Stimulated activated naive CD4-positive, alpha-beta T cell treated with Interleukin-2 at 50 U/mL for 16 hours (primary cell): ENCODE data around the gene DPPA2.
"Not testable (repeated sequence)": the region's sequence is repeated elsewhere in the genome, so short reads cannot be mapped to it uniquely, and the experiment has no call there.

Source experiments
- DNase-seq: peaks from one replicate; lab custom pipeline; 2025; lab: John Stamatoyannopoulos, UW

DPPA2 gene

DNA sequence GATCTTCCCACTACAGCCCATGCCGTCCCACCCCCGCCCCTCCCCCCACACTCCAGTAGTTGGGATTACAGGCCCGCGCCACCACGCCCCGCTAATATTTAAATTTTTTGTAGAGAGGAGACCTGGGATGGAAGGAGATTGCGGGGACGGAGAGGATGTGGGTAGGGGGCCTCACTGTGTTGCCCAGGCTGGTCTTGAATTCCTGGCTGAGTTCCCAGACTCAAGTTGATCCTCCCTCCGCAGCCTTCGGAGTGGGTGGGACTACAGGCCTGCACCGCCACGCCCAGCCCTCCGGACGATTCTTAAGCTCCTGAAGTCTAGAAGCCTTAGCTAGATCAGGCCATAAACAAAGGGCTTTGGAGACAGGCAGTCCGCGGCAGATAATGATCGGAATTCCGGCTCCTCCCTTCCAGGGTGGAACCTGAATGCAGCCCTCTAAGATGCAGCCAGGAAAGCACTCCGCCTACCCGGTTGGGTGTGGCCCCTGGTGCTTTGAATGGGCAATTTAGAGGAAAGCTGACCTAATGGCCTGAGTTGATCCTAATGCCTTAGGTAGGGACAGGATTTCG lies at the start of gene DPPA2:
Gene DPPA2 (minus strand): TSS at position 356 of the 569 bp plus-strand sequence. CDS start 1,975 bp downstream, outside the sequence.
- no peak for DNase-seq

- DNase-seq = no peak
These were observed 47.8 kb upstream of the DPPA2 start for GRCh38 chr3:109364088-109364487.

DNA sequence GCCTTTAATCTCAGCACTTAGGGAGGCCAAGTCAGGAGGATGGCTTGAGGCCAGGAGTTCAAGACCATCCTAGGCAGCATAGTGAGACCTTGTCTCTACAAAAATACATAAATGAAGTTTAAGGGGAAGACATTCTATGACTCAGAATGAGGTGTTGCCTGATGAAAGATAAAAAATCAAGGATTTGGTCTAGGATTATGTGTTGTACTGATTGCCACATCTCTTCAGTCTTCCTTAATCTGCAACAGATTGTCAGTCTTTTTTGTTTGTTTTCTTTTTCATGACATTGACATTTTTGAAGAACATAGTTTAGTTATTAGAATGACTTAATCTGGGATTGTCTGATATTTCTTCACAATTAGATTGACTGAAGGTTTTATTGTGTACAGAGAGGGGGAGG lies 47.3 kb upstream of the DPPA2 start:
- no peak for DNase-seq

DNA sequence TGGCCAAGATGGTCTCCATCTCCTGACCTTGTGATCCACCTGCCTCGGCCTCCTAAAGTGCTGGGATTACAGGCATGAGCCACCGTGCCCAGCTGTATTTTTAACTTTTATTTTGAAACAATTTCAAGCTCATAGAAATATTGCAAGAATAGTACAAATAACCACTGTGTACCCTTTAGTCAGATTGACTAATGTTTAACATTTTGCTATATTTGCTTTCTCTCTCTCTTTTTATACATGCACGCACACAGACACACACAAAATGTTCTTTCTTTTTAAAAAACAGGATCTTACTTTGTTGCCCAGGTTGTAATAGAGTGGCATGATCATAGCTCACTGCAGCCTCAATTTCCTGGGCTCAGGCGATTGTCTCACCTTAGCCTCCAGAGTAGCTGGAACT lies 46.5 kb upstream of the DPPA2 start:
- no peak for DNase-seq

DNA sequence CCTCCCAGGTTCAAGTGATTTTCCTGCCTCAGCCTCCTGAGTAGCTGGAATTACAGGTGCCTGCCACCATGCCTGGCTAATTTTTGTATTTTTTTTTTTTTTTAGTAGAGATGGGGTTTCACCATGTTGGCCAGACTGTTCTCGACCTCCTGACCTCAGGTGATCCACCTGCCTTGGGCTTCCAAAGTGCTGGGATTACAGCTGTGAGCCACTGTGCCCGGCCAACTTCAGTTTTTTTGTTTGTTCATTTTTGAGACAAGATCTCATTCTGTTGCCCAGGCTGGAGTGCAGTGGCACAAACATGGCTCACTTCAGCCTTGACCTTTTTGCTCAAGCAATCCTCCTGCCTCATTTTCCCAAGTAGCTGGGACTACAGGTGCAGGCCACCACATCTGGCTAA lies 42.5 kb upstream of the DPPA2 start:
- not testable (repeated sequence) for DNase-seq

DNA sequence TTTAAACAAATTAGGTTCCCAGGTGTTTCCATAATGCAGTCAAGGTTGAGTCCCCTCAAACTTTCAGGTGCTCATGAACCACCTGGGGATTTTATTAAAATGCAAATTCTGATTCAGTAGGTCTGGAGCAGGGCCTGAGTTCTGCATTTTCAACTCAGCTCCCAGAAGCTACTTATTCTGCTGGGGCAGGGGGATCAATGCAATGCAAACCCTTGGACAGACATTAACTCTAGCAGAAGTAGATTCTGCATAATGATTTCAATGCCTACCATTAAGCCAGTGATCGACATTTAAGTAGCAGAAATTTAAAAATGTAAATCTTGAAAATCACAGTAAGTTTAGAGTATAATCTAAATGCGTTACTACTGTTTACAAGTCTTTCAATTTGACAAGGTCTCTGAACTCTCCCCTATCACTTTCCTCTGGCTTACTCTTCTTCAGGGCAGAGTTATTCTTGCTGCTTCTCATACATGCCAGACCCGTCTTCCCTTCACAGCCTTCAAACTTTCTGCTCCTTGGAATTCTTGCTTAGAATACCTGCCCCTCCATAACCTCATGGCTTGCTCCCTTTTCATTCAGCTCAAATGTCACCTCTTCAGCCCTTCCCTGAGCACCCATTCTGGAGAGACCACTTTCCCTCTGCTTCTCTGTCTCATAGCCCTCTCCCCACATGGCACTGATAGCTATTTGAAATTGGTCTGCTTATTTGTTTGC lies 40.3 kb upstream of the DPPA2 start:
- DNase-seq = no peak

- DNase-seq = no peak
These were observed 39.5 kb upstream of the DPPA2 start for GRCh38 chr3:109355625-109356441.

GRCh38 chr3:109353057-109353456 lies 36.7 kb upstream of the DPPA2 start:
- no peak for DNase-seq

- DNase-seq = no peak
These were observed 34.9 kb upstream of the DPPA2 start for GRCh38 chr3:109351231-109351630.

DNA sequence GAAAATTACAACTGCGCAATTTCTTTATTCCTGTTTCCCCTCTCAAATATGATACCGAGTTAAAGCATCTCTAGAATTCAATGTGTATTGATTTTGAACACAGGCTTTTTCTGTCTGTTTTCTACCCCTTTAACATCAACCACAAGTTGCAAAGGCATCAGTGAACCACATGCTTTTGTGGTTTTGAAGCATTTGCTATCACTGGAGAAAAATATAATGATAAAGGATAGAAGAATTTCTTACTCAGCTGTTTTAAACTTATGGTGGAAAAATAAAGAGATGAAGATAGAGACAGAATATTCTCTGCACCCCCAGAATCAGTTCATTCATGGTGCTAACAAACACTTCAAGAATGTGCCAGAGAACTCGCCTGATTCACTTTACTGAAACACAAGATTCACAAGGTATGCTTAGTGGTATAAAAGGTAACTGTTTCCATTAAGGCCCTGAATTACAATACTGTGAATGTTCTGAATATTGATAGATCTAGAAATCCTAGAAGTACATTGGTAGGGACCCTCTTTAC lies 30.5 kb upstream of the DPPA2 start:
- no peak for DNase-seq

DNA sequence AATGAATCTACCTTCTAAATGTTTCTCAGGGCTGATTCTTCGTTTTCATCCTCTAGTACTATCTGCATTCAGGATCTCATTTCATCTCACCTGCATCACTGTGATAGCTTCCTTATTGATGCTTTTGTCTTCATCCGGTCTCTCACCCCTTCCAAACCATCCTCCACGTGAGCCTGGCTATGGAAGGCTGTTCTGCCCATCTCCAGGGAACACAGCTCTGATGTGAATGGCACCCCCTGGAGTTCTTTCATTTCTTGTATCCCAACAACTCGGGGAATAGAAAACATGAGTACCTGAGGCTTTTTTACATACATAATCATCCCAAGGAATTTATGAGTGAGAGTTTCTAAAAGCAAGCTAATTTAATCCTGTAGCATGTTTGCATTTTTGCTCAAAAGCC lies 29.8 kb upstream of the DPPA2 start:
- no peak for DNase-seq

GRCh38 chr3:109339714-109340648 lies 23.7 kb upstream of the DPPA2 start:
- DNase-seq = no peak

GRCh38 chr3:109339197-109339596 lies 22.9 kb upstream of the DPPA2 start:
- DNase-seq = no peak

GRCh38 chr3:109338322-109338721 lies 22.0 kb upstream of the DPPA2 start:
- no peak for DNase-seq

- no peak for DNase-seq
These were observed 21.1 kb upstream of the DPPA2 start, which contains the start of gene DPPA4 for GRCh38 chr3:109337393-109337792. Gene DPPA4, minus strand, starts transcription at chr3:109337546. Its CDS starts 29 bp downstream, at chr3:109337517.

DNA sequence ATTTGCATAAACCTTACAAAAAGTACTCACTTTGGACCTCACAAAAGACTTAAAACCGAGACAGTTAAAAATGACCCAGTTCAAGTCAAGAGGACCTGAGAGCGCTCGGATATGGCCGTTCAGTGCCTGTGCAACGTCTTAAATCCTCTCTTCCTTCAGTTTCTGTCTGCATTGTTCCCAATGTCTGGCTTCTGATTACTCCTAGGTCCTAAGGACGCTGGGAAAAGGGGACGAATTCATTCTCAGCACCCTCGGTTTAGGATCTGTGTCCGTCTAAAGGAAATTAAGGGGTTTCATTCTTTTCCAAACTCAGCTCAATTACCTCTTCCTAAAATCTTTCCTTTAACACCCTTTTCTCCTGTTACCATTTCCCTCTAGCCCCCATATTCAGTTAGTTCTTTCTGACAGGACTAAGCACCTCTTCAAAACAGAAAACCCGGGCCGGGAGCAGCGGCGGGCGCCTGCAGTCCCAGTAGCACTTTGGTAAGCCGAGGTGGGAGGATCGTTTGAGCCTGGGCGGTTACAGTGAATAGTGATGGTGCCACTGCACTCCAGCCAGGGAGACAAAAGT lies 20.1 kb upstream of the DPPA2 start:
- no peak for DNase-seq

DNA sequence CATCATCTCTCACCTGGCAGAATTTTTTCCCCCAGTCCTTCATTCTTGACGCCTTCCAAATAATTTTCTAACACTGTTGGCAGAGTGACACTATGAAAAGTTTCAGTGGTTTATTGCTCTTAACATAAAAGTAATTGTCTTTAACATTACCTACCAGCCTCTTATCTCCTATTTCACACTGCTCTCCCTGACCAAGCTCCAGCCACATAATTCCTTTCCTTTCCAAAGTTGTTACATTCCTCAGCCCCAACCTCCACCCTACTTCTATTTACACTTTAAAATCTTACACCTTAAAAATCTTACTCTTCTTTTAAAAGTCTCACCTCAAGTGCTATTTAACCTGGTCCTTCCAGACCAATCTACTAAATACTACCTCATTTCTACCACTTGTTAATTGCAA lies 18.3 kb upstream of the DPPA2 start:
- DNase-seq = no peak

DNA sequence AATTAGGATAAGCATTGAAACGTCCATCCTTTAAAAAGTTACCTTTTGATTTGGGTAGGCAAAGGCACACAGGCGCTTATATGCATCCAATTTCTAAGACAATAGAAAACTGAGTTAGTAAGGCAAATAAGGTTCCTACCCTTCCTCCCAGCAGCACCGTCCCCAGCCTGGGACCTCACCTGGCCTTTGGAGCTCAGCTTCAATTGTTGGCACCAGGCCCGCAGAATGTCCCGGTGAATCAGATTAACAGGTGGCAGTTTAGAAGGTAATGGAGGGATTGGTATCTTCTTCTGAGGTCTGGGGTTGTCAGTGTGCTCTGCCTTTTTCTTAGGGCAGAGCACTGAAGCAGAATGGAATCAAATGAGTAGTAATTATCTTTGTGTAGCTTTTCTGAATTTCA lies 15.4 kb upstream of the DPPA2 start:
- no peak for DNase-seq

DNA sequence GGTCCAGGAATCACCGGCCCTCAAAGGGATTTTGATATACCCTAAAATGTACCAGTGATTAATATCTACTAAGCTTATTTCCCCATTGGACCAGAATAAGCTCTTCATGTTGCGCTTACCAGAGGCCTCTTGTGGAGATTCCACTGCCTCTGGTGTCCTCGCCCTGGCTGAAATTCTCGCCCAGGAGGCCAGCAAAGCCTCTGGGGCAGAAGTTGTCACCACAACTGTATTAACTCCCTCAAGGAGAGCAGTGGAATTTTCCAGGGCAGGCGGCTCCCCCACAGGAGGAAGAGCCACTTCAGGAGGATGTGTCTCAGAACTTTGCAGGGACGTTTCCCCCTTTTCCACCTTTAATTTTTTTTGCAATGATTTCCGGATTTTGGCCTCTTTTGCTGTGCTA lies 14.1 kb upstream of the DPPA2 start:
- no peak for DNase-seq

DNA sequence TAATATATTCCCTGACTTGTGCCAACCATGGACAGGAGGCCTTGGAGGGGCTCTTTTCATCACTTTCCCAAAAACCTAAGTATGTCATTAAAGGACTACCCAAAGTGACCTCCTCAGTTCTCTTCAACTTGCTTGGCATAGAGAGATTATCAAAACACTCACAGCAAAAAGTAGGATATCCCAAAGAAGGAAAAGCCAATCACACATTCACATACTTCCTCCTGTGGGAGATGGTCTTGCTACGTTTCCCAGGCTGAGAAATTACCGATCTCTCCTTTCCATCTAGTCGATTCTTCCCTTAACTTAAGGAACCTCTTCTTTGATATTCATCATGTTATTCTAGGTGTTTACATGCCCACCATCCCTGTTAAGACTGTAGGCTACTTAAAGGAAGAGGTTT lies 11.9 kb upstream of the DPPA2 start:
- DNase-seq = no peak

- DNase-seq = no peak
These were observed 9.3 kb upstream of the DPPA2 start for GRCh38 chr3:109325657-109326056.
